Measurements from ENCODE around the gene GRK5. TPM values are rescaled to one million over a fixed set of nuclear protein-coding genes. Genes with fewer than 3 reads are reported as not detected.
A peak's percentile ranks its signal among the peaks of the same experiment; 100 is the strongest.

The GRK5 gene
- total and polyA plus RNA-seq, 7 donors, result 7.9 to 32.4 (median 19.8) TPM

DNA sequence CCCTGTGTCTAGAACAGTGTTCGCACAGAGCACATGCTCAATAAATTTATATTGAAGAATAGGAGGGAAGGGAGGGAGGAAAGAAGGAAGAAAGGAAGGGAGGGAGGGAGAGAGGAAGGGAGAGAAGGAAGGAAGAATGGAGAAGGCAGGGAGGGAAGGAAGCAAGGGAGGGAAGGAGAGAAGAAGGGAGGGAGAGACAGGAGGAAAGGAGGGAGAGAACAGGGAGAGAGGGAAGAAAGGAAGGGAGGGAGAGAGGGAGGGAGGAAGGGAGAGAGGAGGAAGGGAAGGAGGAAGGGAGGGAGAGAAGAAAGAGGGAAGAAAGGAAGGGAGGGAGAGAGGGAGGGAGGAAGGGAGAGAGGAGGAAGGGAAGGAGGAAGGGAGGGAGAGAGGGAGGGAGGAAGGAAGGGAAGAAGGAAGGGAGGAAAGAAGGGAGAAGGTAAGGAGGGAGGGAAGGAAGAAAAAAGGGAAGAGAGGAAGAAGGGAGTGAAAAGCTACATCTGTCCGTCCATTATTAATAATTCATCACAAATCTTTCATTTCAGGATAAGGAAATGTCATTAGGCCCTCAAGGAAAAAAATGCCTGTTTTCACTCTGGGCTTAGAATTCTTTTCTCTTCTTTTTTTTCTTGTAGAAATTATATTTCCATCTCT lies 79.7 kb downstream of the GRK5 start:
- Histone ChIP-seq H3K27ac (peak overlapping the region in 2 of 4 donors; percentile 43 to 61), H3K4me3 (no peak overlapping the region), H3K36me3 (no peaks in the 10 kb centered on the region), H3K27me3 (no peaks in the 10 kb centered on the region), H3K9me3 (no peaks in the 10 kb centered on the region), H3K4me1 (peaks cover 0 to 80% (median 75%) of the 10 kb centered on the region in 4 donors)
- intact Hi-C loops (cut with DNase I), result no loop called here
- TF ChIP-seq POLR2A (IDR thresholded peaks at IDR 0.05), result no peak
- TF ChIP-seq EP300 (IDR thresholded peaks at IDR 0.05), result no peak
- TF ChIP-seq, protein P1, sequence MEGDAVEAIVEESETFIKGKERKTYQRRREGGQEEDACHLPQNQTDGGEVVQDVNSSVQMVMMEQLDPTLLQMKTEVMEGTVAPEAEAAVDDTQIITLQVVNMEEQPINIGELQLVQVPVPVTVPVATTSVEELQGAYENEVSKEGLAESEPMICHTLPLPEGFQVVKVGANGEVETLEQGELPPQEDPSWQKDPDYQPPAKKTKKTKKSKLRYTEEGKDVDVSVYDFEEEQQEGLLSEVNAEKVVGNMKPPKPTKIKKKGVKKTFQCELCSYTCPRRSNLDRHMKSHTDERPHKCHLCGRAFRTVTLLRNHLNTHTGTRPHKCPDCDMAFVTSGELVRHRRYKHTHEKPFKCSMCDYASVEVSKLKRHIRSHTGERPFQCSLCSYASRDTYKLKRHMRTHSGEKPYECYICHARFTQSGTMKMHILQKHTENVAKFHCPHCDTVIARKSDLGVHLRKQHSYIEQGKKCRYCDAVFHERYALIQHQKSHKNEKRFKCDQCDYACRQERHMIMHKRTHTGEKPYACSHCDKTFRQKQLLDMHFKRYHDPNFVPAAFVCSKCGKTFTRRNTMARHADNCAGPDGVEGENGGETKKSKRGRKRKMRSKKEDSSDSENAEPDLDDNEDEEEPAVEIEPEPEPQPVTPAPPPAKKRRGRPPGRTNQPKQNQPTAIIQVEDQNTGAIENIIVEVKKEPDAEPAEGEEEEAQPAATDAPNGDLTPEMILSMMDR (IDR thresholded peaks at IDR 0.05), result no peak
- TF ChIP-seq POLR2AphosphoS5 (IDR thresholded peaks at IDR 0.05), result no peak
- 89 to 93% methylated on average over 2 of the region's 2 CpGs for WGBS, 2 donors
- DNase-seq, result no peak

DNA sequence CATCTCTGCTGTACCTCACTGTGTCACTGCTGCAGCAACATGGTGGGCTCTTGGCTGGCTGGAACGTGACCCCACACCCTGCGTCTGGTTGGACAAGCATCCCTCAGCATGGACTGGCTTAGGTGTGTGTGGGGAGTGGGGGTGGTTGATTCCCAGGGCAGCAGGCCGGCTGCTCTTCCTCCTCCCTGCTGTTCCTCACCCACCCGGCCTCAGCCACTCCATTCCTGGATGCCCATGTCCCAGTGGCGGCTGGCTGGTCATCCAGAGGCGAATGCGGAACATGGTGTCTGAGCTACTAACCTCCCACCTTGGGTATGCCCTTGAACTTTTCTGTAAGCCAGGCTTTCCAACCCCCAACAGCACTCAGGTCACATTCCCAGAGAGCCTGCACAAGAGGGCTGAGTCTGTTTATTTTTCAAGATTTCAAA lies 81.2 kb downstream of the GRK5 start:
- H3K27me3 ChIP-seq, result no peaks in the 10 kb centered on the region
- H3K4me3 ChIP-seq, result no peak overlapping the region
- intact Hi-C loops (cut with DNase I), result no loop called here
- H3K27ac ChIP-seq, result peak overlapping the region; percentile 45 to 61 (median 54)
- no peaks in the 10 kb centered on the region for H3K36me3 ChIP-seq
- DNase-seq, result peak; percentile 66
- peaks cover 0 to 70% (median 64%) of the 10 kb centered on the region in 4 donors for H3K4me1 ChIP-seq
- H3K9me3 ChIP-seq, result no peaks in the 10 kb centered on the region
- TF ChIP-seq EP300 (IDR thresholded peaks at IDR 0.05), result no peak
- TF ChIP-seq POLR2AphosphoS5 (IDR thresholded peaks at IDR 0.05), result no peak
- TF ChIP-seq, protein P1 (IDR thresholded peaks at IDR 0.05), result no peak
- no peak for TF ChIP-seq POLR2A (IDR thresholded peaks at IDR 0.05)
- 84 to 91% methylated on average over 7 of the region's 7 CpGs for WGBS, 2 donors

DNA sequence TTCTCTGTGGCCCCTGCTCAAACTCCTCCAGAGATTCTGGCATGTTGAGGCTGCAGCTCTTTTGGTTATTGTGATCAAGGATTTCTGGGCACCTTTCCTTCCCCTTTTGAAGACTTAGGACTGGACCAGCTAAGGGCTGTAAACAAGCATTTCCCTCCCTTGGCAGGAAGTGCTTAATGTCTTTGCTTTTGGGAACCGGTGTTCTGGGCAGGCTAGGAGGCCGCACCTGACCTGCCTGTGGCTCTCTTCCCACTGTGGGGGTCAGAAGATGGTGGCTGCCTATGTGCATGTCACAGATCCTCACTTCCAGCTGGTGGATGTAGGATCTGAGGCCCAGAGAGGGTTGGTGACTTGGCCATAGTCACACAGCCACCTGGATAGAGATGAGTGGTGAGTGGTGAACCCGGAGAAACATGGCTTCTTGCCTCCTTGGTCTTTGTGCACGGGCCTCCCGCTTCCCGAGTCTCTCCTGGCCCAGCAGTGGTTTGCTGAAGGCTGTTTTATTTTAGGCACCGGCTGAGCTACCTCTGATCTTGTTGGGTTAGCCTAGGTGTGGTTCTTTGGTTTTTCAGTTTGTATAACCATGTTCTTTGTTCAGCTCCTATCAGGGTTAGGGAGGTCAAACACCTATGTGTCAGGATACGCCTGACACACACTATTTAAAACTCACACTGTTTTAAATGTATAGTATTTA lies 82.0 kb downstream of the GRK5 start:
- Histone ChIP-seq H3K27ac (peak overlapping the region; percentile 45 to 61 (median 54)), H3K9me3 (no peaks in the 10 kb centered on the region), H3K4me1 (peaks cover 0 to 65% (median 59%) of the 10 kb centered on the region in 4 donors), H3K36me3 (no peaks in the 10 kb centered on the region), H3K4me3 (no peak overlapping the region), H3K27me3 (no peaks in the 10 kb centered on the region)
- peak; percentile 65 for DNase-seq
- intact Hi-C loops (cut with DNase I), result no loop called here
- 52 to 57% methylated on average over 8 of the region's 8 CpGs for WGBS, 2 donors
- TF ChIP-seq EP300 (IDR thresholded peaks at IDR 0.05), result no peak
- TF ChIP-seq, protein P1 (IDR thresholded peaks at IDR 0.05), result no peak
- TF ChIP-seq POLR2A (IDR thresholded peaks at IDR 0.05), result no peak
- peak in 1 of 4 donors; percentile 23 for TF ChIP-seq POLR2AphosphoS5 (IDR thresholded peaks at IDR 0.05)

DNA sequence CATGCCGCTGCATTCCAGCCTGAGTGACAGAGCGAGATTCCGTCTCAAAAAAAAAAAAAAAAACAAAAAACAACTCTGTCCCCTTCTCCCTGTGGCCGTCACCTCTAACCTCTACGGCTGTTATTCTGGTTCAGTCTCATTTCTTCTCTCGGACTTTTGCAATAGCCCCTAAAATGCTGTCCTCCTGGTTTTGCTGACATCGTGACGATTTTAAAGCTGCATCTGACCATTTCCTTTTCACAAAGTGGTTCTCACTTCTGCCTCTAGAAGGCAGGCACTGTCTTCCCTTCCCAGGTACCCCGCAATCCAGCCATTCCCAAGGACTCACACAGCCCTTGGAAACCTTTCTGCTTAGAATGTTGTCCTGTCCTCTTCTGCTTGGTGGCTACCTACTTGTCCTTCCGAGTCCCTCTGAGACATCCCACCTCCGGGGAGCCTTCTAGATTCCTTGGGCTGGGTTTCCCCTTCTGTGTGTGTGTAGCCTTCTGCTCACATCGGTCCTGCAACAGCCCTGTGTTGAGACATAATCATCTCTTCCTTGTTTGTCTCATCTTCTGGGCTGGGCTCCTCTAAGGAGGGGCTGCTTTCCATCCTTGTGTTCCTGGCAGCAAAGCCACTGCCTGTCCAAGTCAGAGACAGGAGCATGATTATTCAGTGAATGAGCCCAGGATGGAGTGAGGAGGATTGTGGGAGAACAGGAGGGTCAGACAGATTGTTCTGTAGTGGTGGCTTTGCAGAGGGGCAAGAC lies 83.1 kb downstream of the GRK5 start:
- TF ChIP-seq EP300 (IDR thresholded peaks at IDR 0.05) (no peak), POLR2AphosphoS5 (IDR thresholded peaks at IDR 0.05) (no peak), POLR2A (IDR thresholded peaks at IDR 0.05) (no peak)
- TF ChIP-seq, protein P1 (IDR thresholded peaks at IDR 0.05), result no peak
- Histone ChIP-seq H3K27me3 (no peaks in the 10 kb centered on the region), H3K4me1 (peaks cover 0 to 57% (median 48%) of the 10 kb centered on the region in 4 donors), H3K9me3 (no peaks in the 10 kb centered on the region), H3K36me3 (no peaks in the 10 kb centered on the region), H3K4me3 (no peak overlapping the region), H3K27ac (peak overlapping the region in 3 of 4 donors; percentile 12 to 61 (median 47))
- intact Hi-C loops (cut with DNase I), result no loop called here
- no peak for DNase-seq
- WGBS, 2 donors, result 60 to 65% methylated on average over 12 of the region's 12 CpGs

Measured in sigmoid colon (tissue), 7 donors.